Superior temporal gyrus (tissue), 1 donor: ENCODE data around the gene LCN1.

Source experiments
- DNase-seq: peaks from one replicate; pipeline ENCODE4 v3.0.0-alpha.2; 2016; ENCODE audit errors: extremely low spot score

Gene LCN1

GRCh38 chr9:135566552-135566951 lies 45.3 kb downstream of the LCN1 start:
- DNase-seq: no peak

GRCh38 chr9:135567311-135567710 lies 46.1 kb downstream of the LCN1 start:
- no peak for DNase-seq

DNA sequence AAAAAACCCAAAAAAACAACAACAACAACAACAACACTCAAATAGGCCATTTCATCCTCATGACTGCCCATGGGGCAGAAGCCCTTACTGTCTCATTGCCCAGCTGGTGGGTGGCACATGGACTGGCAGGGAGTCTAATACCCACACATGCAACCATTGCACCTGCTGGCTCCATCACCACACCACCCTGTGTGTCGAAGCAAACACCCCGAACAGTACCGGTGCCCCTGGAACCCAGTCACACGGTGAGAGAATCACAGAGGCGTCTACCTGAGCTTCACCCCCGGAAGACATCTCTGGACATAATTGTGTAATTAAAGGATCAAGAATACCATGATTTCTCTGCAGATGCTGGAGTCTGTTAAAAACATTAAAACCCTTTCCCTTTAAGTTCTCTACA lies 46.8 kb downstream of the LCN1 start:
- DNase-seq: no peak

DNA sequence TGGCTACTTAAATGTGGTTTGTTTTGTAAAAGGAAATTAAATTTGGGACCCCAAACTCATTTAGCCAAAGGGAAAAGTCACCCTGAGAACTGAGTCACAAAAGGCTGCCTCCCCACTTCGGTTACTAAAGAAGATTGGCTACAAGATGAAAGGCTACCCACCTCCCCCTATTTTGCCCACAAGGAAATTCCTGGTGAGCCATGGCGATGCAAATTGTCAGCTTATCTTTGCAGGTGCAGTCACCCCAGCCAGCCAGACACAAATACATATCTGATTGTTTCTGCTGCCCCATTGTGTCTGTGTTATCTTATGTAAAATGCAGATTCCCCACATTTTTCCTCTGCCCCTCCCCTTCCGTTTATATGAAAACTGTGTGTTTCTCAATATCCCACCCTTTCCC lies 49.2 kb downstream of the LCN1 start:
- DNase-seq: no peak

DNA sequence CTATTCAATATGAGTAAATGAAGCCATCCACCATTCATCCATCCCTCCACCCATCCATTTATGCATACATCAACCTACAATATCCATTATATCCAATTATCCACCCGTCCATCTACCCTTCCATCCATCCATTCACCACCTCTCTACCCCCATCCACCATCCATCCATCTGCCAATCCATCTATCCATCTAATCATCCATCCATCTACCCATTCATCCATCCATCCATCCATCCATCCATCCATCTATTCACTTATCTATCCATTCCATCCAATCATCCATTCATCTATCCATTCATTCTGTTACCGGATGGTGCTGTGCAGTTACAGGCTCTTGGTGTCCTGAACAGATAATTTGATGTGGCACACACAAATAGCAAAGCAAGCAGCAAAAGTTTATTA lies 51.0 kb downstream of the LCN1 start:
- DNase-seq: no peak

- no peak for DNase-seq
These were observed 51.9 kb downstream of the LCN1 start for GRCh38 chr9:135573124-135573523.

DNA sequence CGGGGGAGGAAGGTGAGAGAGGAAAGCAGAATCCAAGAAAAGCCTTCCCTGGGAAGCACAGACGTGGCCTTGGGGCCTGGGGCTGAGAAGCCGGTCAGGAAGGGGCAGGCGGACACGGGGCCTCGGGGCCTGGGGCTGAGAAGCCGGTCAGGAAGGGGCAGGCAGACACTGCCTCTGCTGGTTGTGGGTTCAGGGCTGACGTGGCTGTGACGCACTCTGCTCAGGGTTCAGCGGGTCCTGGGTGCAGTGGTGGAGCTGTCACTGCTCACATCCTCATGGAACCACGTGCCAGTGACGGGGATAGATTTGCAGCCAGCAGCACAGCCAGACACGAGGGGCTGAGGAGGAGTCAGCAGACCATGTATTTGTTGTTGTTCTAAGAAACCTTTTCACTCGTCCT lies 53.1 kb downstream of the LCN1 start:
- DNase-seq: no peak

- no peak for DNase-seq
These were observed 53.7 kb downstream of the LCN1 start for GRCh38 chr9:135574943-135575342.
